ENCODE data around the gene CACNA1E. TPM values are rescaled to one million over a fixed set of nuclear protein-coding genes. Genes with fewer than 3 reads are reported as not detected.

The CACNA1E gene
- total RNA-seq, 1 donor from 2014 or later: 2.1 TPM

DNA sequence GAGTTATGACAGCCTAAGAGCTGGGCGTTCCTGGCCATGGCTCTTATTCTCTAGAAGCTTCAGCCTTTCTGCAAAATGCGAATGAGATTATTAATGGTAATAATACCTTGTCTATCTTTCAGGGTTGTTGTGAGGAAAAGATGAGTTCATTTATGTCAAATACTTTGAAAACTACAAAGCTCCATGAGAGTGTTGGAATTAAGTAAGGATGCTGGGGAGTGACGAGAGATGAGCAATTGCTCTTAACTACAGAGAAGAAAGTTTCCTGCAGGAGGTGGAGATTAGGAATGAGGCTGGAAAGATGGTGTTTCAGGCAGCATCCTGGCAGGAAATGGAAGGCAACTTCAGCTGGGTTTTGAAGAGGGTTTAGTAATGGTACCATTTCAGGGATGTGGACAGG lies 124.2 kb downstream of the CACNA1E start:
- no peaks in the 10 kb centered on the region for H3K36me3 Mint-ChIP-seq
- H3K9me3 Mint-ChIP-seq: no peaks in the 10 kb centered on the region
- H3K27ac Mint-ChIP-seq: no peak overlapping the region
- no peak overlapping the region for H3K4me3 Mint-ChIP-seq
- H3K27me3 Mint-ChIP-seq: peaks cover 34% of the 10 kb centered on the region
- no peak for TF ChIP-seq CTCF (conservative IDR thresholded peaks at IDR 0.05)
- DNase-seq (ENCODE audit: extremely low spot score, unreplicated experiment): no peak
- H3K4me1 Mint-ChIP-seq (ENCODE audit: unreplicated experiment): peaks cover 4% of the 10 kb centered on the region

DNA sequence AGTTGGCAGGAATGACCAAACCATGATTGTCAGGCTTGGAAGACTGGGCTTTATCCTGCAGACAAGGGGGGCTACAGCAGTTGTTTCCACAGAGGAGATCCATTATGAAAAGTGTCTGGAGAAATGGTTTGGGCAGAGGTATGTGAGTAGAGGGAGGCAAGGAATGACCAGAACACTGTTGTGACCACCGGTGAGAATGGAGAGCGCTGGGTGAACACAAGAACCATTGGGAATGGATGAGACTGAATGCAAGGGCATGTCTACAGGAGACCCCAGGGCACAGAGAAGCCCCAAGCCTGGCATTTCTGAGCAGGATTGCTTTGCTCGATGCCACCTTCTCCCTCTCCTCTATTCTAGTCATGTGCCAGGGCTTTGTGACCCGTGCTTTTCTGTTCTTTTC lies 125.1 kb downstream of the CACNA1E start:
- TF ChIP-seq CTCF (conservative IDR thresholded peaks at IDR 0.05): no peak
- H3K4me1 Mint-ChIP-seq (ENCODE audit: unreplicated experiment): peaks cover 4% of the 10 kb centered on the region
- no peak overlapping the region for H3K4me3 Mint-ChIP-seq
- H3K9me3 Mint-ChIP-seq: no peaks in the 10 kb centered on the region
- no peak for DNase-seq (ENCODE audit: extremely low spot score, unreplicated experiment)
- H3K27ac Mint-ChIP-seq: no peak overlapping the region
- peaks cover 34% of the 10 kb centered on the region for H3K27me3 Mint-ChIP-seq
- no peaks in the 10 kb centered on the region for H3K36me3 Mint-ChIP-seq

DNA sequence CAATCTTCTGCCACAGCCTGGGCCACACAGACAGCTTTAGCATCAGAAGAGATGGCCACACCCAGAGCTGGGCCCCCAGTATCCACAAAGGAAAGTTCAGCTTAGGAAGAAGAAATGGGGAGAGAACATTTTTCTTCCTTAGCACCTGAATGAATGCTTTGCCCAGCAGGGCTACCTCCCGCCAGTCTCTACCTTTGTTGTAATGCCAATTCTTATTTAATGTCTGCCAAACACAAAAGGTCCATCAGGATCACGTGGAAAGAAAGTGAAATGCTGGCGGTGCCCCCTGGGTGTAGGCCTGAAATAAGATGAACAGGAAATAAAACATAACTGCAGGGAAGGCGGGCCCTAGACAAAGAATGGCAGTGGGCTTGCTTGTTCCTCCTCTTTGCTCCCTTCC lies 125.6 kb downstream of the CACNA1E start:
- no peak for TF ChIP-seq CTCF (conservative IDR thresholded peaks at IDR 0.05)
- no peak for DNase-seq (ENCODE audit: extremely low spot score, unreplicated experiment)
- Mint-ChIP-seq H3K9me3 (no peaks in the 10 kb centered on the region), H3K36me3 (no peaks in the 10 kb centered on the region), H3K27ac (no peak overlapping the region), H3K4me3 (no peak overlapping the region), H3K4me1 (ENCODE audit: unreplicated experiment) (peaks cover 4% of the 10 kb centered on the region), H3K27me3 (peaks cover 34% of the 10 kb centered on the region)

DNA sequence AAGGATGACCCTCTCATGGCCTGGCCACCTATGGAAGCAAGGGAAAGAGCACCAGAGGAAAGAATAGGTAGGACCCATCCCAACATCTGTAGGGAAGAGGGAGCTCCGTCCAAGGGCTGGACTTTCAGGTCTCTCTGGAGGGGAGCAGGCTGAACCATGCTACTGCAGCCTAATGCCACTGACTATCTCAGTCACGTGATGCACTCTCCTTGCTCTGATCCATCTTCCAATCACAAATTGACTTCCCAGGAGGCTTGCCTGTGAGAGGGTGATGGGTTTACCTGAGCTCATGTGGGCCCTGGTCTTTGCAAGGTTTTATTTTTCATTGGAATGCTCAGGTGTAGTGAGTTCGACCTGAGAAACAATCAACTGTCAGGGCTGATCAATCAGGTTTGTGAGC lies 128.8 kb downstream of the CACNA1E start:
- no peaks in the 10 kb centered on the region for H3K36me3 Mint-ChIP-seq
- no peak overlapping the region for H3K27ac Mint-ChIP-seq
- peaks cover 4% of the 10 kb centered on the region for H3K4me1 Mint-ChIP-seq (ENCODE audit: unreplicated experiment)
- H3K4me3 Mint-ChIP-seq: no peak overlapping the region
- H3K27me3 Mint-ChIP-seq: peaks cover 18% of the 10 kb centered on the region
- DNase-seq (ENCODE audit: extremely low spot score, unreplicated experiment): no peak
- no peaks in the 10 kb centered on the region for H3K9me3 Mint-ChIP-seq
- TF ChIP-seq CTCF (conservative IDR thresholded peaks at IDR 0.05): no peak

DNA sequence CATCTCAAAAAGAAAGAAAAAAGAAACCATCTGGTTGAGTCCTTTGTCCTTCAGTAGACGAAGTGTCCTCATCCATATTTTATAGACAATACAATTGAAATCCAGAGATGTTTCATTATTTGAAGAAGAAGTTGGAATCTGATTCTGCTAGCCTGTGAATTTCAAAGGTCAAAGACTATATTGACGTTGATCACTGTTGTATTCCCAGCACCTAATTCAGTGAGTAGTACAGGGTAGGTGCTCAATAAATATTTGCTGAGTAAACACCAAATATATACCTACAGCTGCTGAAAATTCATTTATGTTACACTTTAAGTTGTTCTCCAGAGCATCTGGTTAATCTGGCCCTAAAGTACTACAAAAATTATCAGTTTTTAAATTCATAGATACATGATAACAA lies 135.2 kb downstream of the CACNA1E start:
- Mint-ChIP-seq H3K4me3 (no peak overlapping the region), H3K9me3 (peaks cover 4% of the 10 kb centered on the region), H3K27ac (no peak overlapping the region), H3K27me3 (peaks cover 6% of the 10 kb centered on the region), H3K36me3 (no peaks in the 10 kb centered on the region), H3K4me1 (ENCODE audit: unreplicated experiment) (no peaks in the 10 kb centered on the region)
- no peak for TF ChIP-seq CTCF (conservative IDR thresholded peaks at IDR 0.05)
- no peak for DNase-seq (ENCODE audit: extremely low spot score, unreplicated experiment)

GRCh38 chr1:181620183-181620582 lies 136.9 kb downstream of the CACNA1E start:
- no peak overlapping the region for H3K27ac Mint-ChIP-seq
- no peaks in the 10 kb centered on the region for H3K4me1 Mint-ChIP-seq (ENCODE audit: unreplicated experiment)
- H3K4me3 Mint-ChIP-seq: no peak overlapping the region
- DNase-seq (ENCODE audit: extremely low spot score, unreplicated experiment): no peak
- peaks cover 4% of the 10 kb centered on the region for H3K9me3 Mint-ChIP-seq
- peaks cover 6% of the 10 kb centered on the region for H3K27me3 Mint-ChIP-seq
- TF ChIP-seq CTCF (conservative IDR thresholded peaks at IDR 0.05): no peak
- no peaks in the 10 kb centered on the region for H3K36me3 Mint-ChIP-seq
